CD4-positive, alpha-beta memory T cell (primary cell): ENCODE data around the gene CELSR2. TPM values are rescaled to one million over a fixed set of nuclear protein-coding genes. Genes with fewer than 3 reads are reported as not detected.
"Not testable (repeated sequence)": the region's sequence is repeated elsewhere in the genome, so short reads cannot be mapped to it uniquely, and the experiment has no call there.

Experiments
- CTCF ChIA-PET: fragments of 350-600 bp; sonication (Branson Sonifier 250); formaldehyde crosslinking; loops from one replicate; lab custom pipeline; 2021; ENCODE audit warnings: inconsistent platforms; ENCODE audit not compliant: partially characterized antibody; lab: Charles Lee
- POLR2A ChIA-PET: fragments of 350-600 bp; sonication (Branson Sonifier 250); formaldehyde crosslinking; loops from one replicate; lab custom pipeline; 2021; ENCODE audit not compliant: partially characterized antibody; lab: Charles Lee
- DNase-seq, 5 donors: peaks; one replicate each; pipeline versions ENCODE4 v3.0.0 to v3.0.0-alpha.2; 2020 to 2022; ENCODE audit warnings: mixed read lengths in 1 of 5
- H3K27ac ChIP-seq: one replicate; pipeline ENCODE4 v1.7.0; 2013; ENCODE audit warnings: low read depth, low read length
- H3K27me3 ChIP-seq: 2 replicates; pipeline ENCODE4 v1.7.0; 2013; ENCODE audit warnings: mild to moderate bottlenecking, low read length, moderate library complexity; ENCODE audit not compliant: insufficient read depth
- H3K36me3 ChIP-seq: 2 replicates; pipeline ENCODE4 v1.7.0; 2013; ENCODE audit warnings: mild to moderate bottlenecking, low read length, moderate library complexity; ENCODE audit not compliant: insufficient read depth
- H3K4me1 ChIP-seq: 2 replicates; pipeline ENCODE4 v1.7.0; 2013; ENCODE audit warnings: mild to moderate bottlenecking, low read length, moderate library complexity; ENCODE audit not compliant: insufficient read depth
- H3K4me3 ChIP-seq, 2 donors: one replicate each; pipeline ENCODE4 v1.7.0; 2013; ENCODE audit warnings: low read length in 2 of 2, mild to moderate bottlenecking in 1 of 2
- H3K9me3 ChIP-seq, 2 donors: one replicate each; pipeline ENCODE4 v1.7.0; 2013; ENCODE audit warnings: low read length in 2 of 2, control low read depth in 1 of 2; ENCODE audit not compliant: control insufficient read depth in 1 of 2
- H3K27ac Mint-ChIP-seq, 7 donors: one replicate each; pipeline ENCODE4 v1.8.0; 2020 to 2021; ENCODE audit warnings: mixed read lengths in 7 of 7, mild to moderate bottlenecking in 6 of 7, inconsistent platforms in 3 of 7, moderate library complexity in 3 of 7
- H3K27me3 Mint-ChIP-seq, 2 donors: one replicate each; pipeline ENCODE4 v1.8.0; 2020 to 2021; ENCODE audit warnings: mixed read lengths in 2 of 2
- H3K36me3 Mint-ChIP-seq, 2 donors: one replicate each; pipeline ENCODE4 v1.8.0; 2020 to 2021; ENCODE audit warnings: mixed read lengths in 2 of 2, inconsistent platforms in 1 of 2, mild to moderate bottlenecking in 1 of 2
- H3K4me1 Mint-ChIP-seq, 4 donors: one replicate each; pipeline ENCODE4 v1.8.0; 2020 to 2021; ENCODE audit warnings: mixed read lengths in 4 of 4, mild to moderate bottlenecking in 1 of 4
- H3K4me3 Mint-ChIP-seq, 8 donors: one replicate each; pipeline ENCODE4 v1.8.0; 2020 to 2021; ENCODE audit warnings: mixed read lengths in 8 of 8, mild to moderate bottlenecking in 7 of 8, moderate library complexity in 6 of 8, inconsistent platforms in 3 of 8
- H3K9me3 Mint-ChIP-seq, 8 donors: one replicate each; pipeline ENCODE4 v1.8.0; 2020 to 2021; ENCODE audit warnings: mixed read lengths in 8 of 8, mild to moderate bottlenecking in 5 of 8, inconsistent platforms in 3 of 8, moderate library complexity in 1 of 8
- intact Hi-C: fragments of 100-400 bp; cut with micrococcal nuclease; formaldehyde crosslinking; loops from one replicate; pipeline ENCODE4 v1.15.1; 2023
- polyA plus RNA-seq, 2 donors: library from polyadenylated mRNA; unstranded; fragments of 300-500 nt; fragmentation: Illumina TruSeq; gene quantifications; one replicate each; pipeline ENCODE4 v1.2.3, GENCODE V29; 2021
- total RNA-seq, 2 experiments: library from RNA; stranded (reverse); gene quantifications; one replicate each; pipeline ENCODE4 v1.2.3, GENCODE V29; 2021

The CELSR2 gene
- total and polyA plus RNA-seq, 4 experiments from 2014 or later, result 0.52 to 3.1 (median 2.6) TPM; not detected in 1

- CTCF ChIA-PET, result interaction anchor here (0.9 to 9.5 kb wide), 5 partner anchors 34 to 251 kb away, joined by 3 to 193 read pairs (median 6); partner anchors contain the start of genes CYB561D1 and SORT1
- H3K9me3 ChIP-seq, result no peaks in the 10 kb centered on the region
- H3K36me3 ChIP-seq, result no peaks in the 10 kb centered on the region
- H3K4me1 Mint-ChIP-seq, result peaks cover 8 to 30% (median 18%) of the 10 kb centered on the region in 4 donors
- H3K9me3 Mint-ChIP-seq, result no peaks in the 10 kb centered on the region
- no peak overlapping the region for H3K27ac ChIP-seq
- no peak for DNase-seq
- POLR2A ChIA-PET, result interaction anchor here (0.7 to 2.4 kb wide), 7 partner anchors 117 to 267 kb away, joined by 3 to 12 read pairs (median 6); partner anchors contain the start of genes ATXN7L2, ELAPOR1 and GNAI3
- peaks cover 26% of the 10 kb centered on the region for H3K4me1 ChIP-seq
- intact Hi-C loops, result loop anchor here (2.0 kb wide), 1 partner anchor 213 kb away; the partner anchor contains the start of gene CYB561D1
- peak overlapping the region; percentile 91 to 100 (median 96) for H3K4me3 Mint-ChIP-seq
- no peaks in the 10 kb centered on the region for H3K27me3 Mint-ChIP-seq
- peaks cover 0 to 4% of the 10 kb centered on the region in 2 donors for H3K36me3 Mint-ChIP-seq
- no peaks in the 10 kb centered on the region for H3K27me3 ChIP-seq
- H3K4me3 ChIP-seq, result peak overlapping the region in 1 of 2 donors; percentile 91
- peak overlapping the region in 4 of 7 donors; percentile 10 to 86 (median 80) for H3K27ac Mint-ChIP-seq
Observed at GRCh38 chr1:109281680-109282496, 32.5 kb downstream of the CELSR2 start.

GRCh38 chr1:109282497-109282951, 33.2 kb downstream of the CELSR2 start:
- peaks cover 23% of the 10 kb centered on the region for H3K4me1 ChIP-seq
- Mint-ChIP-seq H3K36me3 (peaks cover 0 to 4% of the 10 kb centered on the region in 2 donors), H3K27ac (peak overlapping the region in 5 of 7 donors; percentile 83 to 93 (median 92)), H3K4me3 (peak overlapping the region; percentile 91 to 100 (median 96)), H3K27me3 (no peaks in the 10 kb centered on the region), H3K4me1 (peaks cover 8 to 30% (median 16%) of the 10 kb centered on the region in 4 donors), H3K9me3 (no peaks in the 10 kb centered on the region)
- peak overlapping the region; percentile 59 for H3K27ac ChIP-seq
- H3K27me3 ChIP-seq, result no peaks in the 10 kb centered on the region
- no peak for DNase-seq
- H3K9me3 ChIP-seq, result no peaks in the 10 kb centered on the region
- peak overlapping the region; percentile 74 to 91 for H3K4me3 ChIP-seq
- CTCF ChIA-PET, result interaction anchor here (0.9 to 9.5 kb wide), 6 partner anchors 33 to 251 kb away, joined by 3 to 193 read pairs (median 4); partner anchors contain the start of genes CELSR2, CYB561D1 and SORT1
- no peaks in the 10 kb centered on the region for H3K36me3 ChIP-seq
- intact Hi-C loops, result loop anchor here (2.0 kb wide), 1 partner anchor 212 kb away; the partner anchor contains the start of gene CYB561D1
- POLR2A ChIA-PET, result interaction anchor here (0.7 to 2.4 kb wide), 13 partner anchors 33 to 590 kb away, joined by 3 to 12 read pairs (median 5); partner anchors contain the start of genes ATXN7L2, CELSR2, ELAPOR1 and GNAI3

- peak; percentile 87 to 91 (median 88) for DNase-seq
- peaks cover 0 to 4% of the 10 kb centered on the region in 2 donors for H3K36me3 Mint-ChIP-seq
- Histone ChIP-seq H3K4me1 (peaks cover 23% of the 10 kb centered on the region), H3K36me3 (no peaks in the 10 kb centered on the region), H3K4me3 (peak within 1 kb of the TSS; percentile 74 to 91), H3K27me3 (no peaks in the 10 kb centered on the region), H3K27ac (peak within 1 kb of the TSS; percentile 59), H3K9me3 (no peaks in the 10 kb centered on the region)
- CTCF ChIA-PET, result interaction anchor here (0.9 to 9.5 kb wide), 7 partner anchors 19 to 250 kb away, joined by 3 to 193 read pairs (median 5); partner anchors contain the start of genes CELSR2, CYB561D1 and SORT1
- peaks cover 8 to 30% (median 16%) of the 10 kb centered on the region in 4 donors for H3K4me1 Mint-ChIP-seq
- peak within 1 kb of the TSS; percentile 82 to 93 (median 92) for H3K27ac Mint-ChIP-seq
- no peaks in the 10 kb centered on the region for H3K9me3 Mint-ChIP-seq
- POLR2A ChIA-PET, result interaction anchor here (0.5 to 2.4 kb wide), 16 partner anchors 33 to 1652 kb away, joined by 3 to 12 read pairs (median 4); partner anchors contain the start of genes ATXN7L2, CELSR2, ELAPOR1 and GNAI3
- peak within 1 kb of the TSS; percentile 91 to 100 (median 96) for H3K4me3 Mint-ChIP-seq
- intact Hi-C loops, result loop anchor here (1.0 to 2.0 kb wide), 4 partner anchors 116 to 249 kb away; partner anchors contain the start of genes CYB561D1 and PSMA5
- H3K27me3 Mint-ChIP-seq, result no peaks in the 10 kb centered on the region
Observed at GRCh38 chr1:109282952-109283747, 33.8 kb downstream of the CELSR2 start, which contains the start of gene PSRC1. PSRC1 (minus strand) TSS chr1:109283145.

GRCh38 chr1:109283748-109284600, 34.6 kb downstream of the CELSR2 start:
- H3K4me3 Mint-ChIP-seq, result peak overlapping the region; percentile 91 to 100 (median 96)
- ChIA-PET CTCF (interaction anchor here (1.1 to 9.5 kb wide), 4 partner anchors 20 to 249 kb away, joined by 3 to 193 read pairs (median 90); partner anchors contain the start of genes CELSR2 and SORT1), POLR2A (interaction anchor here (0.5 to 2.4 kb wide), 9 partner anchors 34 to 1651 kb away, joined by 3 to 12 read pairs (median 6); partner anchors contain the start of genes ATXN7L2, CELSR2, ELAPOR1 and SARS1)
- H3K9me3 Mint-ChIP-seq, result no peaks in the 10 kb centered on the region
- peaks cover 23% of the 10 kb centered on the region for H3K4me1 ChIP-seq
- peaks cover 0 to 4% of the 10 kb centered on the region in 2 donors for H3K36me3 Mint-ChIP-seq
- no peaks in the 10 kb centered on the region for H3K27me3 Mint-ChIP-seq
- no peaks in the 10 kb centered on the region for H3K9me3 ChIP-seq
- H3K4me3 ChIP-seq, result peak overlapping the region; percentile 74 to 91
- H3K4me1 Mint-ChIP-seq, result peaks cover 8 to 30% (median 16%) of the 10 kb centered on the region in 4 donors
- peak overlapping the region; percentile 59 for H3K27ac ChIP-seq
- intact Hi-C loops, result loop anchor here (1.0 to 2.0 kb wide), 4 partner anchors 115 to 248 kb away; partner anchors contain the start of genes CYB561D1 and PSMA5
- H3K27ac Mint-ChIP-seq, result peak overlapping the region; percentile 71 to 93 (median 92)
- no peaks in the 10 kb centered on the region for H3K27me3 ChIP-seq
- H3K36me3 ChIP-seq, result no peaks in the 10 kb centered on the region
- DNase-seq, result no peak

GRCh38 chr1:109286762-109287161, 37.4 kb downstream of the CELSR2 start:
- POLR2A ChIA-PET, H3K9me3 Mint-ChIP-seq, H3K4me3 Mint-ChIP-seq, DNase-seq, H3K27ac ChIP-seq, H3K27me3 Mint-ChIP-seq, H3K36me3 ChIP-seq, H3K9me3 ChIP-seq, intact Hi-C loops, H3K27me3 ChIP-seq, H3K4me3 ChIP-seq, H3K36me3 Mint-ChIP-seq: not testable (repeated sequence)
- H3K4me1 ChIP-seq, result peaks cover 22% of the 10 kb centered on the region
- peaks cover 8 to 26% (median 16%) of the 10 kb centered on the region in 4 donors for H3K4me1 Mint-ChIP-seq
- H3K27ac Mint-ChIP-seq, result peak overlapping the region in 1 of 7 donors; percentile 37
- CTCF ChIA-PET, result interaction anchor here (0.7 to 0.9 kb wide), 2 partner anchors 16 to 26 kb away, joined by 3 read pairs; no protein-coding TSS in a partner anchor
